ENCODE measurements around the gene SLC34A3.

The SLC34A3 gene

GRCh38 chr9:137233143-137233980 is 2.7 kb downstream of the SLC34A3 start:
- Mint-ChIP-seq H3K27me3 (ENCODE audit: low read depth) (peaks cover 5% of the 10 kb centered on the region), H3K4me3 (no peak overlapping the region), H3K27ac (no peak overlapping the region), H3K9me3 (no peaks in the 10 kb centered on the region), H3K36me3 (ENCODE audit: low read depth) (no peaks in the 10 kb centered on the region), H3K4me1 (peaks cover 13% of the 10 kb centered on the region)
- TF ChIP-seq, protein P1, sequence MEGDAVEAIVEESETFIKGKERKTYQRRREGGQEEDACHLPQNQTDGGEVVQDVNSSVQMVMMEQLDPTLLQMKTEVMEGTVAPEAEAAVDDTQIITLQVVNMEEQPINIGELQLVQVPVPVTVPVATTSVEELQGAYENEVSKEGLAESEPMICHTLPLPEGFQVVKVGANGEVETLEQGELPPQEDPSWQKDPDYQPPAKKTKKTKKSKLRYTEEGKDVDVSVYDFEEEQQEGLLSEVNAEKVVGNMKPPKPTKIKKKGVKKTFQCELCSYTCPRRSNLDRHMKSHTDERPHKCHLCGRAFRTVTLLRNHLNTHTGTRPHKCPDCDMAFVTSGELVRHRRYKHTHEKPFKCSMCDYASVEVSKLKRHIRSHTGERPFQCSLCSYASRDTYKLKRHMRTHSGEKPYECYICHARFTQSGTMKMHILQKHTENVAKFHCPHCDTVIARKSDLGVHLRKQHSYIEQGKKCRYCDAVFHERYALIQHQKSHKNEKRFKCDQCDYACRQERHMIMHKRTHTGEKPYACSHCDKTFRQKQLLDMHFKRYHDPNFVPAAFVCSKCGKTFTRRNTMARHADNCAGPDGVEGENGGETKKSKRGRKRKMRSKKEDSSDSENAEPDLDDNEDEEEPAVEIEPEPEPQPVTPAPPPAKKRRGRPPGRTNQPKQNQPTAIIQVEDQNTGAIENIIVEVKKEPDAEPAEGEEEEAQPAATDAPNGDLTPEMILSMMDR (IDR thresholded peaks at IDR 0.05; ENCODE audit: unreplicated experiment in 3 of 3): no peak

DNA sequence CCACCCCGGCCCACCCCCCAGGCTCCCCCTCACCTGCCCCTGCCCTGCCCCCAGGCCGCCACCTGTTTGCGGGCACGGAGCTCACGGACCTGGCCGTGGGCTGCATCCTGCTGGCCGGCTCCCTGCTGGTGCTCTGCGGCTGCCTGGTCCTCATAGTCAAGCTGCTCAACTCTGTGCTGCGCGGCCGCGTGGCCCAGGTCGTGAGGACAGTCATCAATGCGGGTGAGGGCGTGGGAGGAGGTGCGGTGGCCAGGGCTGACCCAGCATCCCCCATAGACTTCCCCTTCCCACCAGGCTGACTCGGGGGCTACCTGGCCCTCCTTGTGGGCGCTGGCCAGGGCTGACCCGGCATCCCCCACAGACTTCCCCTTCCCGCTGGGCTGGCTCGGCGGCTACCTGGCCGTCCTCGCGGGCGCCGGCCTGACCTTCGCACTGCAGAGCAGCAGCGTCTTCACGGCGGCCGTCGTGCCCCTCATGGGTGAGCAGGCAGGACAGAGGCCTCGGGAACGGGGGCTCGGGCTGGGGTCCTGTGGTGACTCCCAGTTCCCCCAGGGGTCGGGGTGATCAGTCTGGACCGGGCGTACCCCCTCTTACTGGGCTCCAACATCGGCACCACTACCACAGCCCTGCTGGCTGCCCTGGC is 3.5 kb downstream of the SLC34A3 start:
- no peaks in the 10 kb centered on the region for H3K36me3 Mint-ChIP-seq (ENCODE audit: low read depth)
- TF ChIP-seq, protein P1 (IDR thresholded peaks at IDR 0.05; ENCODE audit: unreplicated experiment in 3 of 3): no peak
- peaks cover 19% of the 10 kb centered on the region for H3K4me1 Mint-ChIP-seq
- H3K4me3 Mint-ChIP-seq: no peak overlapping the region
- no peaks in the 10 kb centered on the region for H3K9me3 Mint-ChIP-seq
- H3K27ac Mint-ChIP-seq: no peak overlapping the region
- H3K27me3 Mint-ChIP-seq (ENCODE audit: low read depth): peaks cover 5% of the 10 kb centered on the region

DNA sequence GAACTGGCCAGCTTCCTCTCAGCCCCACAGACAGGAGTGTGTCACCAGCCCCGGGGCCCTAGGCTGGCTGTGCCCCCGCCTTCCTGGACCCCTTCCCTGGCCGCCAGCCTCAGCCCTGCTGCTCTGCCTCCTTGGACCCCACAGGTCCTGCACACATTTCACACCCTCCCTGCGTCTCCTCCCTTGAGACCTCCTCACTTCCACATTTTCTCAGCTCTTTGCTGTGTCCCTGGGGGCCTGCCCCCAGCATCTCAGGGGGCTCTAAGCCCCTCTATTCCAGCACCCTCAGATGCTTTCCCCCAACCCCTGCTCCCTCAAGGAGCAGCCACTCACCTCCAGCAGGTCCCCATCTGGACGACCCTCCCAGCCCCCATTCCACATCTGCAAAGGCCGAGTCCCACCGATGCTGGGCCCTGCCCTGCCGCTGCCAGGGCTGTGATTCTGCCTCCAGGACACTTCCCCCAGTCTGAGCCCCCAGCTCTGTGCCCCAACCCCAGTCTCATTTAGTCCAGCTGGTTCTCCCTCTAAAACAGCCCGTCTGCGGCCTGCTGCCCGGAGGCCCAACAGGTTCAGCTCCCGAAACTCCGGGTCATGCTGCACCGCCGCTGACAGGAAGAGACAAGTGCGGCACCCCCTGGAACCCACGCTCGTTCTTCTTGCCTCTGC is 4.2 kb downstream of the SLC34A3 start:
- Mint-ChIP-seq H3K9me3 (no peaks in the 10 kb centered on the region), H3K27ac (peak overlapping the region in 1 of 3 experiments; percentile 35), H3K4me3 (peak overlapping the region in 2 of 3 experiments; percentile 40 to 42), H3K36me3 (ENCODE audit: low read depth) (no peaks in the 10 kb centered on the region), H3K4me1 (peaks cover 19% of the 10 kb centered on the region), H3K27me3 (ENCODE audit: low read depth) (peaks cover 5% of the 10 kb centered on the region)
- TF ChIP-seq, protein P1 (IDR thresholded peaks at IDR 0.05; ENCODE audit: unreplicated experiment in 3 of 3): no peak

- Mint-ChIP-seq H3K4me3 (peak overlapping the region in 1 of 3 experiments; percentile 40), H3K9me3 (no peaks in the 10 kb centered on the region), H3K27me3 (ENCODE audit: low read depth) (peaks cover 5% of the 10 kb centered on the region), H3K36me3 (ENCODE audit: low read depth) (no peaks in the 10 kb centered on the region), H3K27ac (peak overlapping the region in 1 of 3 experiments; percentile 35), H3K4me1 (peaks cover 19% of the 10 kb centered on the region)
- TF ChIP-seq, protein P1 (IDR thresholded peaks at IDR 0.05; ENCODE audit: unreplicated experiment in 3 of 3): no peak
These were observed 4.9 kb downstream of the SLC34A3 start for GRCh38 chr9:137235424-137236237.

- no peak overlapping the region for H3K27ac Mint-ChIP-seq
- TF ChIP-seq, protein P1 (IDR thresholded peaks at IDR 0.05; ENCODE audit: unreplicated experiment in 3 of 3): peak; percentile 99 to 100 (median 100)
- H3K9me3 Mint-ChIP-seq: no peaks in the 10 kb centered on the region
- no peaks in the 10 kb centered on the region for H3K36me3 Mint-ChIP-seq (ENCODE audit: low read depth)
- H3K27me3 Mint-ChIP-seq (ENCODE audit: low read depth): peaks cover 5% of the 10 kb centered on the region
- peaks cover 24% of the 10 kb centered on the region for H3K4me1 Mint-ChIP-seq
- H3K4me3 Mint-ChIP-seq: no peak overlapping the region
These were observed 5.7 kb downstream of the SLC34A3 start for GRCh38 chr9:137236238-137236935.
